K562 (cell line): ENCODE data around the gene NPEPPS. TPM values are rescaled to one million over a fixed set of nuclear protein-coding genes. Genes with fewer than 3 reads are reported as not detected.
A peak's percentile ranks its signal among the peaks of the same experiment; 100 is the strongest.

Experiments used
- CREB3L1 ChIP-seq: fragments of 450-650 bp; IDR thresholded peaks from 2 replicates; pipeline ENCODE4 v1.6.1; 2014; ENCODE audit warnings: low read depth, mild to moderate bottlenecking, moderate library complexity, borderline replicate concordance
- CREM ChIP-seq: IDR thresholded peaks from 2 replicates; pipeline ENCODE4 v1.6.1; 2014; ENCODE audit warnings: antibody characterized with exemption, low read depth
- CTBP1 ChIP-seq: fragments of 450-650 bp; IDR thresholded peaks from 2 replicates; pipeline ENCODE4 v1.6.1; 2016; ENCODE audit warnings: borderline replicate concordance
- GATAD2A ChIP-seq: fragments of 450-650 bp; IDR thresholded peaks from 2 replicates; pipeline ENCODE4 v1.6.1; 2017
- HDGF ChIP-seq: fragments of 450-650 bp; IDR thresholded peaks from 2 replicates; pipeline ENCODE4 v1.6.1; 2016
- MAZ ChIP-seq, 2 experiments: fragments of 450-650 bp in 1 of 2; sonication (generic) in 1 of 2; formaldehyde crosslinking; IDR thresholded peaks in 1 of 2; conservative IDR thresholded peaks in 1 of 2; 2 replicates each; pipeline versions ENCODE4 v1.4.0 to v1.5.0; 2020; ENCODE audit warnings: mild to moderate bottlenecking in 1 of 2, missing genetic modification reagents in 1 of 2
- NFXL1 ChIP-seq: fragments of 450-650 bp; formaldehyde crosslinking; IDR thresholded peaks from 2 replicates; pipeline ENCODE4 v1.4.0; 2021; ENCODE audit warnings: mild to moderate bottlenecking
- PTTG1 ChIP-seq: fragments of 450-650 bp; IDR thresholded peaks from 2 replicates; pipeline ENCODE4 v1.6.1; 2016; ENCODE audit warnings: low read depth, mild to moderate bottlenecking, missing genetic modification characterization, missing compliant biosample characterization
- RBBP5 ChIP-seq: fragments of 200-600 bp; sonication (generic); IDR thresholded peaks from 2 replicates; pipeline ENCODE4 v1.6.1; 2012; ENCODE audit warnings: borderline replicate concordance, mild to moderate bottlenecking, low read length, control low read depth, inconsistent platforms; ENCODE audit not compliant: insufficient read depth, poor library complexity, severe bottlenecking
- RUNX1 ChIP-seq: sonication (generic); IDR thresholded peaks from 2 replicates; pipeline ENCODE4 v1.6.1; 2016; ENCODE audit warnings: antibody characterized with exemption, low read depth
- SMAD2 ChIP-seq: fragments of 150-350 bp; IDR thresholded peaks from 2 replicates; pipeline ENCODE4 v1.6.1; 2014; ENCODE audit warnings: low read depth, mild to moderate bottlenecking, low read length
- SMARCA4 ChIP-seq: fragments of 450-650 bp; IDR thresholded peaks from 2 replicates; pipeline ENCODE4 v1.6.1; 2016
- TAF7 ChIP-seq: fragments of 450-650 bp; IDR thresholded peaks from 2 replicates; pipeline ENCODE4 v1.6.1; 2016; ENCODE audit warnings: missing genetic modification characterization, missing compliant biosample characterization
- THRA ChIP-seq: fragments of 450-650 bp; IDR thresholded peaks from 2 replicates; pipeline ENCODE4 v1.6.1; 2017; ENCODE audit warnings: mild to moderate bottlenecking, moderate library complexity
- U2AF1 ChIP-seq: fragments of 200-400 bp; formaldehyde crosslinking; optimal IDR thresholded peaks from 2 replicates; pipeline ENCODE3; 2017; ENCODE audit warnings: mild to moderate bottlenecking, low read depth, low read length, moderate library complexity
- USF2 ChIP-seq: sonication (generic); formaldehyde crosslinking; IDR thresholded peaks from 2 replicates; pipeline ENCODE4 v1.5.0; 2020; ENCODE audit warnings: missing genetic modification reagents
- ZNF217 ChIP-seq: sonication (generic); formaldehyde crosslinking; IDR thresholded peaks from 2 replicates; pipeline ENCODE4 v1.8.0; 2022; ENCODE audit warnings: mild to moderate bottlenecking, missing genetic modification reagents
- ZNF232 ChIP-seq: sonication (generic); formaldehyde crosslinking; IDR thresholded peaks from 2 replicates; pipeline ENCODE4 v1.8.0; 2022; ENCODE audit warnings: mild to moderate bottlenecking, missing genetic modification reagents
- polyA plus RNA-seq, 8 experiments: library from polyadenylated mRNA; depleted of rRNA in 4 of 8; stranded (reverse) in 5 of 8; unstranded in 3 of 8; fragments of >200 nt; fragmentation: Nextera tagmentation in 2 of 8; fragmentation: Illumina TruSeq in 1 of 8; extraction: Ambion mirVana in 2 of 8; extraction: Trizol in 1 of 8; gene quantifications; 2 replicates each; pipeline versions ENCODE4 v1.2.1 to v1.2.3, GENCODE V29; 2011 to 2014; ENCODE audit warnings: inconsistent platforms in 1 of 8, missing spikeins in 1 of 8
- total RNA-seq, 7 experiments: library from RNA; depleted of rRNA in 6 of 7; stranded (reverse); fragments of >200 nt in 6 of 7; fragmentation: Illumina TruSeq in 2 of 7; extraction: Trizol in 2 of 7; gene quantifications; 2 replicates each; pipeline versions ENCODE4 v1.2.1 to v1.2.3, GENCODE V29; 2011 to 2021; ENCODE audit warnings: low replicate concordance in 1 of 7
- TF ChIP-seq, protein P1 (sequence below): fragments of 450-650 bp; IDR thresholded peaks from 2 replicates; pipeline ENCODE4 v1.6.1; 2018; ENCODE audit not compliant: partially characterized antibody

Gene NPEPPS
- total and polyA plus RNA-seq, 9 of the 15 experiments (the other 6 are each of a cell fraction or from before 2014, with no cell fraction given), result 21.4 to 108 (median 46.0) TPM

- TF ChIP-seq RBBP5 (peak; percentile 41), SMAD2 (no peak), RUNX1 (no peak), U2AF1 (no peak), CTBP1 (no peak), MAZ (CRISPR knock-in tag; conservative IDR thresholded peaks at IDR 0.05 in 1 of 2, IDR thresholded peaks at IDR 0.05 in 1 of 2) (peak; percentile 90 to 97), THRA (no peak), HDGF (0 out of 2 replicates have a peak, but pooled peaks have one; percentile 45), ZNF217 (no peak), CREM (peak; percentile 82), NFXL1 (CRISPR knock-in tag) (no peak), USF2 (no peak), ZNF232 (no peak), PTTG1 (tag) (no peak), GATAD2A (no peak), CREB3L1 (peak; percentile 53; the same call in 1 of the 2 replicates), SMARCA4 (peak; percentile 45; the same call in 1 of the 2 replicates), TAF7 (tag) (no peak)
- TF ChIP-seq, protein P1, sequence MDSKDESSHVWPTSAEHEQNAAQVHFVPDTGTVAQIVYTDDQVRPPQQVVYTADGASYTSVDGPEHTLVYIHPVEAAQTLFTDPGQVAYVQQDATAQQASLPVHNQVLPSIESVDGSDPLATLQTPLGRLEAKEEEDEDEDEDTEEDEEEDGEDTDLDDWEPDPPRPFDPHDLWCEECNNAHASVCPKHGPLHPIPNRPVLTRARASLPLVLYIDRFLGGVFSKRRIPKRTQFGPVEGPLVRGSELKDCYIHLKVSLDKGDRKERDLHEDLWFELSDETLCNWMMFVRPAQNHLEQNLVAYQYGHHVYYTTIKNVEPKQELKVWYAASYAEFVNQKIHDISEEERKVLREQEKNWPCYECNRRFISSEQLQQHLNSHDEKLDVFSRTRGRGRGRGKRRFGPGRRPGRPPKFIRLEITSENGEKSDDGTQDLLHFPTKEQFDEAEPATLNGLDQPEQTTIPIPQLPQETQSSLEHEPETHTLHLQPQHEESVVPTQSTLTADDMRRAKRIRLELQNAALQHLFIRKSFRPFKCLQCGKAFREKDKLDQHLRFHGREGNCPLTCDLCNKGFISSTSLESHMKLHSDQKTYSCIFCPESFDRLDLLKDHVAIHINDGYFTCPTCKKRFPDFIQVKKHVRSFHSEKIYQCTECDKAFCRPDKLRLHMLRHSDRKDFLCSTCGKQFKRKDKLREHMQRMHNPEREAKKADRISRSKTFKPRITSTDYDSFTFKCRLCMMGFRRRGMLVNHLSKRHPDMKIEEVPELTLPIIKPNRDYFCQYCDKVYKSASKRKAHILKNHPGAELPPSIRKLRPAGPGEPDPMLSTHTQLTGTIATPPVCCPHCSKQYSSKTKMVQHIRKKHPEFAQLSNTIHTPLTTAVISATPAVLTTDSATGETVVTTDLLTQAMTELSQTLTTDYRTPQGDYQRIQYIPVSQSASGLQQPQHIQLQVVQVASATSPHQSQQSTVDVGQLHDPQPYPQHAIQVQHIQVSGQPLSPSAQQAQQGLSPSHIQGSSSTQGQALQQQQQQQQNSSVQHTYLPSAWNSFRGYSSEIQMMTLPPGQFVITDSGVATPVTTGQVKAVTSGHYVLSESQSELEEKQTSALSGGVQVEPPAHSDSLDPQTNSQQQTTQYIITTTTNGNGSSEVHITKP, result peak; percentile 46
Measured at GRCh38 chr17:47650525-47651522, 119.9 kb downstream of the NPEPPS start (continued).
